Measurements from ENCODE around the gene DGKI. TPM values are rescaled to one million over a fixed set of nuclear protein-coding genes. Genes with fewer than 3 reads are reported as not detected.
"Not testable (repeated sequence)": the region's sequence is repeated elsewhere in the genome, so short reads cannot be mapped to it uniquely, and the experiment has no call there.

DGKI gene
- total RNA-seq, 1 experiment from 2014 or later, result 3.1 TPM

GRCh38 chr7:137846549-137846826 is 286 bp downstream of the DGKI start:
- no peak for DNase-seq (ENCODE audit: low read depth, low spot score)
- in situ Hi-C loops (cut with HindIII; ENCODE audit: low pct_unique_long_range_greater_than_20kb, low sequenced_read_pairs), result no loop called here

GRCh38 chr7:137844677-137845425 is 1.9 kb downstream of the DGKI start:
- DNase-seq (ENCODE audit: low read depth, low spot score), result no peak
- in situ Hi-C loops (cut with HindIII; ENCODE audit: low pct_unique_long_range_greater_than_20kb, low sequenced_read_pairs), result no loop called here

GRCh38 chr7:137839903-137840779 is 6.6 kb downstream of the DGKI start:
- in situ Hi-C loops (cut with HindIII; ENCODE audit: low pct_unique_long_range_greater_than_20kb, low sequenced_read_pairs), result no loop called here
- no peak for DNase-seq (ENCODE audit: low read depth, low spot score)

- in situ Hi-C loops (cut with HindIII; ENCODE audit: low pct_unique_long_range_greater_than_20kb, low sequenced_read_pairs), result no loop called here
- DNase-seq (ENCODE audit: low read depth, low spot score), result no peak
Observed at GRCh38 chr7:137838706-137839315, 8.0 kb downstream of the DGKI start.

GRCh38 chr7:137836541-137836940 is 10.2 kb downstream of the DGKI start:
- no peak for DNase-seq (ENCODE audit: low read depth, low spot score)
- in situ Hi-C loops (cut with HindIII; ENCODE audit: low pct_unique_long_range_greater_than_20kb, low sequenced_read_pairs), result no loop called here

GRCh38 chr7:137836113-137836509 is 10.7 kb downstream of the DGKI start:
- in situ Hi-C loops (cut with HindIII; ENCODE audit: low pct_unique_long_range_greater_than_20kb, low sequenced_read_pairs), result no loop called here
- DNase-seq (ENCODE audit: low read depth, low spot score), result no peak

GRCh38 chr7:137835486-137836112 is 11.2 kb downstream of the DGKI start:
- in situ Hi-C loops (cut with HindIII; ENCODE audit: low pct_unique_long_range_greater_than_20kb, low sequenced_read_pairs), result no loop called here
- DNase-seq (ENCODE audit: low read depth, low spot score), result no peak

GRCh38 chr7:137834552-137834951 is 12.2 kb downstream of the DGKI start:
- no peak for DNase-seq (ENCODE audit: low read depth, low spot score)
- in situ Hi-C loops (cut with HindIII; ENCODE audit: low pct_unique_long_range_greater_than_20kb, low sequenced_read_pairs), result no loop called here

GRCh38 chr7:137832990-137833389 is 13.8 kb downstream of the DGKI start:
- in situ Hi-C loops (cut with HindIII; ENCODE audit: low pct_unique_long_range_greater_than_20kb, low sequenced_read_pairs); DNase-seq (ENCODE audit: low read depth, low spot score): not testable (repeated sequence)

GRCh38 chr7:137832382-137832781 is 14.4 kb downstream of the DGKI start:
- DNase-seq (ENCODE audit: low read depth, low spot score), result no peak
- in situ Hi-C loops (cut with HindIII; ENCODE audit: low pct_unique_long_range_greater_than_20kb, low sequenced_read_pairs), result no loop called here

- DNase-seq (ENCODE audit: low read depth, low spot score); in situ Hi-C loops (cut with HindIII; ENCODE audit: low pct_unique_long_range_greater_than_20kb, low sequenced_read_pairs): not testable (repeated sequence)
Observed at GRCh38 chr7:137831555-137831954, 15.2 kb downstream of the DGKI start.

- no peak for DNase-seq (ENCODE audit: low read depth, low spot score)
- in situ Hi-C loops (cut with HindIII; ENCODE audit: low pct_unique_long_range_greater_than_20kb, low sequenced_read_pairs), result no loop called here
Observed at GRCh38 chr7:137829337-137829992, 17.3 kb downstream of the DGKI start.

- in situ Hi-C loops (cut with HindIII; ENCODE audit: low pct_unique_long_range_greater_than_20kb, low sequenced_read_pairs), result no loop called here
- no peak for DNase-seq (ENCODE audit: low read depth, low spot score)
Observed at GRCh38 chr7:137828456-137828855, 18.3 kb downstream of the DGKI start.

- DNase-seq (ENCODE audit: low read depth, low spot score), result no peak
- in situ Hi-C loops (cut with HindIII; ENCODE audit: low pct_unique_long_range_greater_than_20kb, low sequenced_read_pairs), result no loop called here
Observed at GRCh38 chr7:137825489-137825888, 21.3 kb downstream of the DGKI start.

- in situ Hi-C loops (cut with HindIII; ENCODE audit: low pct_unique_long_range_greater_than_20kb, low sequenced_read_pairs), result no loop called here
- peak; percentile 65 for DNase-seq (ENCODE audit: low read depth, low spot score)
Observed at GRCh38 chr7:137820677-137821420, 25.9 kb downstream of the DGKI start.

GRCh38 chr7:137820156-137820555 is 26.6 kb downstream of the DGKI start:
- DNase-seq (ENCODE audit: low read depth, low spot score), result no peak
- in situ Hi-C loops (cut with HindIII; ENCODE audit: low pct_unique_long_range_greater_than_20kb, low sequenced_read_pairs), result no loop called here

GRCh38 chr7:137818036-137818435 is 28.7 kb downstream of the DGKI start:
- no peak for DNase-seq (ENCODE audit: low read depth, low spot score)
- in situ Hi-C loops (cut with HindIII; ENCODE audit: low pct_unique_long_range_greater_than_20kb, low sequenced_read_pairs), result no loop called here

Data from SK-MEL-5 (cell line).